SK-N-SH treated with all-trans-retinoic acid at 6 μM for 48 hours (cell line): ENCODE data around the gene PSAP.

Source experiments
- ATAC-seq: fragments of 200-7000 bp; cut with Tn5 transposase; 3 replicates; pipeline ENCODE4 v1.9.1; 2020; ENCODE audit warnings: mild to moderate bottlenecking, moderate library complexity
- ARNTL ChIP-seq: fragments of 450-650 bp; formaldehyde crosslinking; IDR thresholded peaks from 2 replicates; pipeline ENCODE4 v1.5.0; 2020; ENCODE audit warnings: low read depth, mild to moderate bottlenecking, moderate library complexity, borderline replicate concordance
- BACH2 ChIP-seq: fragments of 250-450 bp; sonication (Bioruptor Pico); IDR thresholded peaks from 2 replicates; pipeline ENCODE4 v1.9.0; 2021; ENCODE audit warnings: mild to moderate bottlenecking, borderline replicate concordance
- CSDC2 ChIP-seq: fragments of 250-450 bp; sonication (Bioruptor Pico); IDR thresholded peaks from 2 replicates; pipeline ENCODE4 v1.5.0; 2020; ENCODE audit warnings: mild to moderate bottlenecking, moderate library complexity
- CSRNP3 ChIP-seq: fragments of 250-450 bp; sonication (Bioruptor Pico); IDR thresholded peaks from 2 replicates; pipeline ENCODE4 v1.5.1; 2021; ENCODE audit warnings: mild to moderate bottlenecking, moderate library complexity
- ESRRG ChIP-seq: fragments of 250-450 bp; sonication (Bioruptor Pico); IDR thresholded peaks from 2 replicates; pipeline ENCODE4 v1.6.1; 2021; ENCODE audit warnings: mild to moderate bottlenecking
- GLIS3 ChIP-seq: fragments of 250-450 bp; sonication (Bioruptor Pico); IDR thresholded peaks from 2 replicates; pipeline ENCODE4 v1.5.0; 2020; ENCODE audit warnings: mild to moderate bottlenecking, moderate library complexity
- ISL1 ChIP-seq: fragments of 250-450 bp; sonication (Bioruptor Pico); IDR thresholded peaks from 2 replicates; pipeline ENCODE4 v2.1.2; 2022; ENCODE audit warnings: mild to moderate bottlenecking, moderate library complexity
- OSR1 ChIP-seq: fragments of 250-450 bp; sonication (Bioruptor Pico); IDR thresholded peaks from 2 replicates; pipeline ENCODE4 v1.8.0; 2022; ENCODE audit warnings: moderate library complexity, mild to moderate bottlenecking, inconsistent platforms
- SNAI2 ChIP-seq: fragments of 250-450 bp; sonication (Bioruptor Pico); IDR thresholded peaks from 2 replicates; pipeline ENCODE4 v1.5.0; 2020; ENCODE audit warnings: mild to moderate bottlenecking, moderate library complexity
- TCF4 ChIP-seq: fragments of 250-450 bp; sonication (Bioruptor Pico); IDR thresholded peaks from 2 replicates; pipeline ENCODE4 v1.8.0; 2021; ENCODE audit warnings: mild to moderate bottlenecking, moderate library complexity, borderline replicate concordance
- TOX ChIP-seq: fragments of 250-450 bp; sonication (Bioruptor Pico); IDR thresholded peaks from 2 replicates; pipeline ENCODE4 v1.8.0; 2021; ENCODE audit warnings: mild to moderate bottlenecking, moderate library complexity, borderline replicate concordance
- TSHZ2 ChIP-seq: fragments of 250-450 bp; sonication (Bioruptor Pico); IDR thresholded peaks from 2 replicates; pipeline ENCODE4 v1.5.0; 2020; ENCODE audit warnings: mild to moderate bottlenecking, moderate library complexity
- ZC3H10 ChIP-seq: fragments of 250-450 bp; sonication (Bioruptor Pico); IDR thresholded peaks from 2 replicates; pipeline ENCODE4 v1.5.1; 2021; ENCODE audit warnings: mild to moderate bottlenecking, moderate library complexity
- ZFP3 ChIP-seq: fragments of 250-450 bp; sonication (Bioruptor Pico); IDR thresholded peaks from 2 replicates; pipeline ENCODE4 v1.5.0; 2020; ENCODE audit warnings: mild to moderate bottlenecking, moderate library complexity
- ZFP30 ChIP-seq: fragments of 450-650 bp; formaldehyde crosslinking; IDR thresholded peaks from 2 replicates; pipeline ENCODE4 v1.5.0; 2022; ENCODE audit warnings: mild to moderate bottlenecking, moderate library complexity
- ZNF565 ChIP-seq: fragments of 450-650 bp; formaldehyde crosslinking; conservative IDR thresholded peaks from 2 replicates; pipeline ENCODE4 v1.5.0; 2020; ENCODE audit warnings: low read depth, mild to moderate bottlenecking, moderate library complexity
- ZNF70 ChIP-seq: fragments of 450-650 bp; formaldehyde crosslinking; IDR thresholded peaks from 2 replicates; pipeline ENCODE4 v1.5.0; 2020; ENCODE audit warnings: mild to moderate bottlenecking, moderate library complexity
- ZNF8 ChIP-seq: fragments of 450-650 bp; formaldehyde crosslinking; IDR thresholded peaks from 2 replicates; pipeline ENCODE4 v1.5.0; 2020; ENCODE audit warnings: mild to moderate bottlenecking, moderate library complexity
- TF ChIP-seq, protein P1 (sequence below): fragments of 250-450 bp; sonication (Bioruptor Pico); IDR thresholded peaks from 2 replicates; pipeline ENCODE4 v1.5.1; 2020; ENCODE audit warnings: low read depth, mild to moderate bottlenecking, moderate library complexity
- TF ChIP-seq, protein P2 (sequence below): fragments of 250-450 bp; sonication (Bioruptor Pico); IDR thresholded peaks from 2 replicates; pipeline ENCODE4 v1.8.0; 2021; ENCODE audit warnings: low read depth, mild to moderate bottlenecking, moderate library complexity, borderline replicate concordance

Gene PSAP

DNA sequence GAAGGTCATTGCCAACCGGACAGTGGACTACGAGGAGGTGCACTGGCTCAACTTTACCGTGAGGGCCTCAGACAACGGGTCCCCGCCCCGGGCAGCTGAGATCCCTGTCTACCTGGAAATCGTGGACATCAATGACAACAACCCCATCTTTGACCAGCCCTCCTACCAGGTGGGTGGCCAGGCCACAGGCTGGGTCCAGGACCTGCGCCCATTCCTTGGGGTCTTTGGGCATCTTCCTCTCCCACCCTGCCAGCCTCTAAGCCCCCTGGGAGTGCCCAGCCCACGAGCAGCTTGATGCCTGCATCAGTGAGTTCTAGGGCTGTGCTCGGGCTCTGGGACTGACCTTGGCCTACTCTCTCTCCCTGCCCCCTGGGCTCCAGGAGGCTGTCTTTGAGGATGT, 51.9 kb downstream of the PSAP start:
- no peak for ATAC-seq
- no peak for TF ChIP-seq ZFP30 (CRISPR knock-in tag)
- no peak for TF ChIP-seq ZNF565 (CRISPR knock-in tag)

GRCh38 chr10:71798308-71798624, 52.8 kb downstream of the PSAP start:
- no peak for ATAC-seq
- TF ChIP-seq ZNF8: no peak

GRCh38 chr10:71797533-71798307, 53.3 kb downstream of the PSAP start:
- no peak for TF ChIP-seq CSDC2 (CRISPR knock-in tag)
- TF ChIP-seq BACH2 (CRISPR knock-in tag): no peak
- TF ChIP-seq OSR1: no peak
- TF ChIP-seq ZNF8: no peak
- TF ChIP-seq, all 23 proteins: peak for 0
- no peak for ATAC-seq

DNA sequence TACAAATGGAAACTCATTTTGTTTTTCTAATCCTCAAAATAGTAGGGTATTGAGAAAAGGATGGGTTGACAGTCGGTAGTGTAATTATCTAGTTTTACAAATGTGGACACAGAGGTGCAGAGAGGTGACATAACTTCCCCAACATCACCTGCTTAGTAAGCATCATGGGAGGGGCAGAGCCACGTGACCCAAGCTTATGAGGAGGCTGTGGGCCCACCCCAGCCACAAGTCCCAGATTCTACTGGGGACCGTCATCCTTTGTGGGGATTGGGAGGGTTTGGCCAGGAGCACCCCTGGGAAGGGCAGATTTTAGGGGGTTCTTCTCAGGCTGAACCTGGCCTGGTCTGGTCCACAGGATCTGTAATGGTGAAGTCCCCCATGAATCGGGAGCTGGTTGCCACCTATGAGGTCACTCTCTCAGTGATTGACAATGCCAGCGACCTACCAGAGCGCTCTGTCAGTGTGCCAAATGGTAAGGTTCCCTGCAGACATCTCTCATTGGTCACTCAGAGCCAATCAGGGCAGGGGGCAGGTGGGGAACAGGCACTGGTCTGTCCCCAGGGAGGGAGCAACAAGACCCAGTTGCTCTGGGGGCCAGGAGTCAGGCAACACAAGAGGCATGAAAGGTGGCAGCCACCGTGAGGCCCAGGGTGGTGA, 54.2 kb downstream of the PSAP start:
- no peak for ATAC-seq
- no peak for TF ChIP-seq GLIS3
- TF ChIP-seq CSDC2 (CRISPR knock-in tag): no peak
- TF ChIP-seq OSR1: no peak
- TF ChIP-seq ISL1 (CRISPR knock-in tag): no peak
- no peak for TF ChIP-seq TOX
- no peak for TF ChIP-seq ZNF565 (CRISPR knock-in tag)
- TF ChIP-seq ZNF70 (CRISPR knock-in tag): no peak
- no peak for TF ChIP-seq CSRNP3 (CRISPR knock-in tag)
- no peak for TF ChIP-seq ZNF8
- TF ChIP-seq TSHZ2 (CRISPR knock-in tag): no peak
- no peak for TF ChIP-seq SNAI2 (CRISPR knock-in tag)
- TF ChIP-seq, protein P1, sequence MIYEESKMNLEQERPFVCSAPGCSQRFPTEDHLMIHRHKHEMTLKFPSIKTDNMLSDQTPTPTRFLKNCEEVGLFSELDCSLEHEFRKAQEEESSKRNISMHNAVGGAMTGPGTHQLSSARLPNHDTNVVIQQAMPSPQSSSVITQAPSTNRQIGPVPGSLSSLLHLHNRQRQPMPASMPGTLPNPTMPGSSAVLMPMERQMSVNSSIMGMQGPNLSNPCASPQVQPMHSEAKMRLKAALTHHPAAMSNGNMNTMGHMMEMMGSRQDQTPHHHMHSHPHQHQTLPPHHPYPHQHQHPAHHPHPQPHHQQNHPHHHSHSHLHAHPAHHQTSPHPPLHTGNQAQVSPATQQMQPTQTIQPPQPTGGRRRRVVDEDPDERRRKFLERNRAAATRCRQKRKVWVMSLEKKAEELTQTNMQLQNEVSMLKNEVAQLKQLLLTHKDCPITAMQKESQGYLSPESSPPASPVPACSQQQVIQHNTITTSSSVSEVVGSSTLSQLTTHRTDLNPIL (CRISPR knock-in tag): no peak
- TF ChIP-seq ZFP3: no peak
- TF ChIP-seq, protein P2, sequence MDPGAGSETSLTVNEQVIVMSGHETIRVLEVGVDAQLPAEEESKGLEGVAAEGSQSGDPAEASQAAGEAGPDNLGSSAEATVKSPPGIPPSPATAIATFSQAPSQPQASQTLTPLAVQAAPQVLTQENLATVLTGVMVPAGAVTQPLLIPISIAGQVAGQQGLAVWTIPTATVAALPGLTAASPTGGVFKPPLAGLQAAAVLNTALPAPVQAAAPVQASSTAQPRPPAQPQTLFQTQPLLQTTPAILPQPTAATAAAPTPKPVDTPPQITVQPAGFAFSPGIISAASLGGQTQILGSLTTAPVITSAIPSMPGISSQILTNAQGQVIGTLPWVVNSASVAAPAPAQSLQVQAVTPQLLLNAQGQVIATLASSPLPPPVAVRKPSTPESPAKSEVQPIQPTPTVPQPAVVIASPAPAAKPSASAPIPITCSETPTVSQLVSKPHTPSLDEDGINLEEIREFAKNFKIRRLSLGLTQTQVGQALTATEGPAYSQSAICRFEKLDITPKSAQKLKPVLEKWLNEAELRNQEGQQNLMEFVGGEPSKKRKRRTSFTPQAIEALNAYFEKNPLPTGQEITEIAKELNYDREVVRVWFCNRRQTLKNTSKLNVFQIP (CRISPR knock-in tag): no peak
- no peak for TF ChIP-seq ZFP30 (CRISPR knock-in tag)
- TF ChIP-seq BACH2 (CRISPR knock-in tag): no peak
- TF ChIP-seq ZC3H10 (CRISPR knock-in tag): no peak
- TF ChIP-seq ARNTL (CRISPR knock-in tag): no peak
- TF ChIP-seq TCF4: no peak

DNA sequence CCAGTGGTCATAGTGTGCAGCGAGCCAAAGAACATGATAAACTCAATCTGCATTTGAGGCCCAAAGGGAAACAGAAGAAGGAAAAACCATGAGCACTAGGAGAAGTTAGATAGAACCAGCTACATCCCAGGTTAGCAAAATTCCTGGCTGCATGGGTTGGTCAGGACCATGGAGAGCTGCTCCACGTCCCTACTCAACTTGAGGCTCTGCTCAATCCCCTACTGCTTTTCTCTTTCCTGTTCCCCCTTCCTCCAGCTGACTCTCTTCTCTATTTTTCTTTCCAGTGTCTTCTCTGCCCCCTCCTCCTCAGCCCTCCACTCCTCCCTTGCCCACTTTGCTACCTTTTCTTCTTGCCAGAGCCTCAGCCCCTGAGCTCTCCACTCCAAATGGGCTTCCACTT, 55.8 kb downstream of the PSAP start:
- ATAC-seq: peak; percentile 54; the same call in 1 of the 3 replicates
- TF ChIP-seq TOX (no peak), BACH2 (CRISPR knock-in tag) (no peak), ZNF565 (CRISPR knock-in tag) (no peak), TSHZ2 (CRISPR knock-in tag) (no peak), ESRRG (CRISPR knock-in tag) (no peak), OSR1 (no peak), CSDC2 (CRISPR knock-in tag) (no peak), TCF4 (no peak), SNAI2 (CRISPR knock-in tag) (0 out of 2 replicates have a peak, but pooled peaks have one; percentile 44)
- TF ChIP-seq, protein P1 (CRISPR knock-in tag): no peak
